Sciatic nerve (tissue), 2 donors: ENCODE results near the gene ITK. TPM values are rescaled to one million over a fixed set of nuclear protein-coding genes. Genes with fewer than 3 reads are reported as not detected.
"Not testable (repeated sequence)": the region's sequence is repeated elsewhere in the genome, so short reads cannot be mapped to it uniquely, and the experiment has no call there.

Experiments used
- ATAC-seq: fragments of 200-7000 bp; cut with Tn5 transposase; one replicate; pipeline ENCODE4 v1.9.1; 2020; ENCODE audit warnings: mild to moderate bottlenecking, moderate library complexity
- DNase-seq: peaks from one replicate; pipeline ENCODE4 v3.0.0-alpha.2; 2020; ENCODE audit warnings: low spot score
- intact Hi-C: fragments of 100-400 bp; cut with DNase I; formaldehyde crosslinking; loops from one replicate; pipeline ENCODE4 v1.14.2; 2022
- total RNA-seq: library from RNA; stranded (reverse); fragmentation: NEBNext Ultra II Directional; extraction: Animal tissue kit (Norgen Biotek cat#: 25700); gene quantifications from one replicate; pipeline ENCODE4 v1.2.1, GENCODE V29; 2021
- donor health status: DM: no; HTN: no; CAD: no.
- donor health status: DM: no; HTN: no; CAD: no.

The ITK gene
- total RNA-seq, 1 donor from 2014 or later, result 4.8 TPM

DNA sequence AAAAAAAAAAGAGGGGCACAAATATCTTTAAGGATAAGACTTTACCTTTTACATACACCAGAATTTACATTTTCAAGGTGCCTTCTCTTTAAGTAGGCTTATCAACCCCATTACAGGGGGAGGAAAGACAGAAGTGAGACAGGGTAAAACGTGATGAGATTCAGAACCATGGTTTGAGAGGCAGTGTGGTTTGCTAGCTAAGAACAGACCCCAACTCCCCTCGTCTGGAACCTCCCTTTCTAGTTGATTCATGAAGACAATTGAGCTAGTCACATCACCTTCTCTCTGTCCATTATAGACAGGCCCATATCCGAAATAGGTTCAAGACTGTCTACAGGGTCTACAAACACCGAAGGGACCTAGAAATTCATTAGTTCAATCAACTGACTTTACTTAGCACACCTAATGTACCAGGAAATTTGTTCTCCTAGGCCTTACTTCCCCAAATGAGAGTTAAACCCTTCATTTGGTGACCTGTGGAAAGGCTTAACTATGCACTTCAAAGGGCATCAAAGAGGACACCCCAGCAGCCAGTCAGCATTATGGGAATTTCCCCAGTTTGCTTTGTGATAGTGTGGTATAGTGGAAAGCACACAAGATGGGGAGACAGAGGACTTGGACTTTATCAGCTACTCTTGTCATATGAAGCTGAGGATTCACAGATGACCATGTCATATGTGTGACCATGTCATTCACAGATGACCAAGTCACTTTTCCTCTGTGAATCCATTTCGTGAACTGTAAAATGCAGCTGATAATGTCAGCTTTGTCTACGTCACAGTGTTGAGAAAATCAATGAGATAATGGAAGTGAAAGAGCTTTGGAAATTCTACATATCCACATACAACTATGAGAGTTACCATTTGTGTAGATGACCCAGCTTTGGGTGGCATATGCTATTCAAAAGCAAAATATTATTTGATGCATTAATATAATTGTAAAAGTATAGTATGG, 45.1 kb downstream of the ITK start:
- ATAC-seq (no peak), DNase-seq (no peak)
- intact Hi-C loops, result no loop called here

DNA sequence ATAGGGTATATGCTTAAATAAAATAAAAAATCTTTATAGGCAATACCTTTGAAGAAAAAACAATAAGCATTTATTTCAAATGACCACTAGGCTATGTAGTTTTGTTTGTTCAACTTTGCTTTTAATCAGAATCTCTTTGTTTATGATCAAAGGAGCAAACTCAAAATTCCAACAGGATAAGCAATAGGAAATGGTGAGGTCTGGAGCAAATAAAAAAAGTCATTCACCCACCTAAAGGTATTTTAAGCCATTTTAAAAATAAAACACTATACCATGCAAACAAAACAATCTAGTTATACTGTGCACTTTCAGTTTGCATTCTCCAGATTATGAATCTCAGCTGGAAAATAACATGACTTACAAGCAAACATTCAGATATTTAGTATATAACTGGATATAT, 50.0 kb downstream of the ITK start:
- intact Hi-C loops, result no loop called here
- ATAC-seq, result no peak
- no peak for DNase-seq

DNA sequence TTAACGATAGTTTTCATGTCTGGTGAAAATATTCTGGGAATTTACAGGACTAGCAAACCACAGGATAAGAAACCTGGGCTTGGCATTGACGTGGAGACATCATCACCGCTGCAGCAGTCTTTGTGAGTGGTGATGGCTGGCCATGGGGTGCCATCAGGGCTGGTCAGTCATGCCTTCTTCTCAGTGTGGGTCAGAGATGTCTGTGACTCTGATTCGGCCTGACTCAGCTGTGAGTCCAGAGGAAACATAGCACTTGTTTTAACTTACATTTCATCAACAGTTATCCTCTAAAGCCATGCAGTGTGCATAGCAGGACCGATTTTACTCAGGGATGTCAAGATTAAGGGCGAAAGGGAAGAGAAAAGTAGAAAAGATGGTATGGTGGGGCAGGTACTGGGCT, 52.1 kb downstream of the ITK start:
- DNase-seq, result no peak
- intact Hi-C loops, result no loop called here
- ATAC-seq, result no peak

DNA sequence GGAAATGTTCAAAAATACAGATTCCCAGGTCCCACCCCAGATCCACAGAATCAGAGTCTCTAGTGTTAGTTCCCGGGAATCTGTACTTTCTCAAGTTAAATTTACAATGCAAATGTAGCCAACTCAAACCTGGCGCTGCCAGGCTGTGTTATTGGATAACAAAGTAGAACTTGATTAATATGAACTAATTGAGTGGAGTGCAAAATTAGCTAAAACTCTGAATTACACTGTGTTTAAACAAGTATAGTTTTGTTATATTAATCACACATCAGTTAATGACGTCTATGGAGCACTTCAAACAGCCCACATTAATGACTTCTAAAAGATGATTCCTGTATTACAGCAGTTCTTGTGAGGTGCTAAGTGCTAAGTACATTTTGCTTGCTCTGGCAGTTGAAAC, 52.9 kb downstream of the ITK start:
- ATAC-seq (no peak), DNase-seq (no peak)
- intact Hi-C loops, result no loop called here

DNA sequence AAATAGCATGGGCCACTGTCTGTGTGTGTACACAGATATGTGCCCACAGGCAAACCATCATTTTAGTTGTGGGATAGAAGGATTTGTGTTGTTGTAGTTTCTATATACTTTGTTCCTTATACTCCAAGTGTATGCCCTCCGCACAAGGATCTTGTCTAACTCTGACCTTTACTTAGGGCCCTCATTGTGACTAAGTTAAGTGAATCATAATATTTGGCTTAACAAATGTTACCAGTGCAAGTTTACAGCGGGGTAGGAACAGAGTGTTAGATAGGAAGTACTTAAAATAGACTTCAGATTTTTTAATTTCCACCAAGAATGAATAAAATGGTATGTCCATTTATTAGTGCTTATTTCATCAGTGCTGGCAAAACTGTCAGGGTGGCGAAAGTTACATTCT, 55.8 kb downstream of the ITK start:
- ATAC-seq (no peak), DNase-seq (no peak)
- intact Hi-C loops, result no loop called here

DNA sequence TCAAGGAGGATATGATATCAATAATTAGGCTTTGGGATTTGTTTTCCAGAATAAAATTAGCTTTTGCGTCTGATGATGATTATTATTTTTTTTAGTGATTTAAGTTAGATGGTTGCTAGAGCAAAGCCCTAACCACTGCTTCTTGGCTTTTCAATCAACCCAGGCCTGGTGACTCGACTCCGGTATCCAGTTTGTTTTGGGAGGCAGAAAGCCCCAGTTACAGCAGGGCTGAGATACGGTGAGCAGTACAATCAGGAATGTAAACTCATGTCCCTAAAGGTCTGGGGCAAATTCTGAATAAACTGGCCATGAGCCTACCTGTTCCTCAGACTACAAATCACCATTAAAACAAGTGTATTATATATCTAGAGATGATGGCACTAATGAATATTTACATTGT, 60.8 kb downstream of the ITK start:
- DNase-seq, result no peak
- intact Hi-C loops, result no loop called here
- no peak for ATAC-seq

DNA sequence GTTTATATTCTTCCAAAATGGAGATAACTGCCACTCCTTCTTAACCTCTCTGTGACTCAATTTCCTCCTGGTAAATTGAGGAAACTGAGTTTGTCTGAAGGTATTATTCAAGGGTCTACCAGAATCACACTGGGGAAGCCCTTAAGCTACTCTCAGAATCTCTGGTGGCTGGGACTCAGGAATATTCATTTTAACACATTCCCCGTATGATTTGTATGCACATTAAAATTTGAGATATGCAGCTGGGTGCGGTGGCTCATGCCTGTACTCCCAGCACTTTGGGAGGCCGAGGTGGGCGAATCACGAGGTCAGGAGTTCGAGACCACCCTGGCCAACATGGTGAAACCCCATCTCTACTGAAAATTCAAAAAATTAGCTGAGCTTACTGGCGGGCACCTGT, 64.1 kb downstream of the ITK start:
- DNase-seq, intact Hi-C loops, ATAC-seq: not testable (repeated sequence)

DNA sequence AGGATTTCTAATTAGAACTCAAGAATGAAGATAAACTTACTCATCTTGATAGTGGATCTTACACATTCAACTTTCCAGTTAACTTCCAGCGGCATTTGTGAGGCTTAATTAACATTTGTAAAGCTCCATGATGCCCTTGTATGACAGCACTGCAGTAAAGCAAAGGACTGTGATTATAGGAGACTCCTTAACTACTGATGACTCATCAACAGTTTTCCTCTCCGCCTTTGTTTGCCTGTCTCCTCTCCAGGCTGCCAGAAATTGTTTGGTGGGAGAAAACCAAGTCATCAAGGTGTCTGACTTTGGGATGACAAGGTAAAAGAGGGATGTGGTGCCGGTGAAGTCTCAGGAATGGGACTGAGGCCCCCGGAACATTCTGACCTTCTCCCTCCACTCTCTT, 64.8 kb downstream of the ITK start:
- intact Hi-C loops, result no loop called here
- no peak for ATAC-seq
- no peak for DNase-seq

DNA sequence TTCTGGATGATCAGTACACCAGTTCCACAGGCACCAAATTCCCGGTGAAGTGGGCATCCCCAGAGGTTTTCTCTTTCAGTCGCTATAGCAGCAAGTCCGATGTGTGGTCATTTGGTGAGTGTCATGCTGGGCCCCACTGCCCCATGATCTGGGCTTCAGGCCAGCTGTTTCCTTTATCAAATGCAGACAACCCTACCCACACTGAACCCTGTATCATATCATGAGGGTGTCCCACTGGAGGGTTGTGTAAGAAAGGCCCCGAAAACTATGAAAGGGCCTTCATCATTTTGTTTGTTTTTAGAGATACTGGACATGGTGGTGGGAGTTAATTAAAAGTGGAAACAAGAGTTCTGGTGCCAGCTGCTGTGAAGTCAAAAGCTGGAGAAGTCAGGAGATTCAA, 65.2 kb downstream of the ITK start:
- DNase-seq (no peak), ATAC-seq (no peak)
- intact Hi-C loops, result no loop called here

DNA sequence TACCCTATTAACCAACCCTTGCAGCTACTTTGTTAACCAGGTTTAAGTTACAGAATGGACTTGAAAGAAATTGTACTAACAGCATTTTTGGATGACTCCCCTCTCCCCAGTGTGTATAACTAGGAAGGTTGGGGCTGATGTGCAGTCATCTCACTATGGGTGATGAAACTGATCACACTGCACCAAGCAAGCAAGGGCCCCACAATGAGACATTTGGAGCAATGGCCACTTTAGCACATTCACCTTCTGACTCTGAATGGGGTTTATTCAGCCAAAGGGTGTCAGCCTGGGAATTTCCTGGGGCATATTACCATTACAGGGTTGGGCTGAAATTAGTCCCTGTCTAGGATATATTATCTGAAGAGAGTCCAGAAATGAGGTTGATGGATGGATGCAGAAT, 66.6 kb downstream of the ITK start:
- intact Hi-C loops, result no loop called here
- ATAC-seq (no peak), DNase-seq (no peak)

DNA sequence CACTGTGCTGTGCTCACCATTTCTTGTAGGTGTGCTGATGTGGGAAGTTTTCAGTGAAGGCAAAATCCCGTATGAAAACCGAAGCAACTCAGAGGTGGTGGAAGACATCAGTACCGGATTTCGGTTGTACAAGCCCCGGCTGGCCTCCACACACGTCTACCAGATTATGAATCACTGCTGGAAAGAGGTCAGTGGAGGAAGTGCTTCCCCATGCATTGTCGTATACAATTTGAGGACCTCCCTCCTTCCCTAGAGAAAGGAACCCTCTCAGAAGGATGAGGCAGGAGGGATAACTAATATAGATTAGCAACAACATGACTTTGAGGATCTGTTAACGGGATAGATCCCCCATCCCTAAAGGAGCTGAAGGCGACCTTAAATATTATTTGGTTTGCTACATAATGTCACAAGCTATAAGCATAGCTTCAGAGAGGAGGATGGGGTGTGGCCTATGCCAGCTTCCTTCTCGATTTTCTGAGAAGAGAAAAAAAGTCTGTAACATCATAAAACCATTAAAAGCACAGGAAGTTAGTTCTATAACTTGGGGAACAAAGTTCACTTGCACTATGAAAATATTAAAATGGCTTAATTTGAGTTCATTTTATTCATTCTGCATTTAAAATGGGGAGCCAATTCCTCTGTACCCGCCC, 68.3 kb downstream of the ITK start:
- intact Hi-C loops, result no loop called here
- DNase-seq (no peak), ATAC-seq (no peak)

DNA sequence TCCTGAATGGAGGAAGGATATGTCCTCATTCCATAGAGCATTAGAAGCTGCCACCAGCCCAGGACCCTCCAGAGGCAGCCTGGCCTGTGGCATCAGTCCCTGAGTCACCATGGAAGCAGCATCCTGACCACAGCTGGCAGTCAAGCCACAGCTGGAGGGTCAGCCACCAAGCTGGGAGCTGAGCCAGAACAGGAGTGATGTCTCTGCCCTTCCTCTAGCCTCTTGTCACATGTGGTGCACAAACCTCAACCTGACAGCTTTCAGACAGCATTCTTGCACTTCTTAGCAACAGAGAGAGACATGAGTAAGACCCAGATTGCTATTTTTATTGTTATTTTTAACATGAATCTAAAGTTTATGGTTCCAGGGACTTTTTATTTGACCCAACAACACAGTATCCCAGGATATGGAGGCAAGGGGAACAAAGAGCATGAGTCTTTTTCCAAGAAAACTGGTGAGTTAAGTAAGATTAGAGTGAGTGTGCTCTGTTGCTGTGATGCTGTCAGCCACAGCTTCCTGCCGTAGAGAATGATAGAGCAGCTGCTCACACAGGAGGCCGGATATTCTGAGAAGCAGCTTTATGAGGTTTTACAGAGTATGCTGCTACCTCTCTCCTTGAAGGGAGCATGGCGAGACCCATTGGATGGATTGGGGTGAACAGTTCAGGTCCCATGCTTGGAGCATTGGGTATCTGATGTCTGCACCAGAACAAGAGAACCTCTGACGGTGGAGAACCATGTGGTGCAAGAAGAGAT, 72.2 kb downstream of the ITK start:
- DNase-seq (no peak), ATAC-seq (peak; percentile 24)
- intact Hi-C loops, result loop anchor here (5.0 kb wide), 1 partner anchor 59 kb away; no protein-coding TSS in a partner anchor

DNA sequence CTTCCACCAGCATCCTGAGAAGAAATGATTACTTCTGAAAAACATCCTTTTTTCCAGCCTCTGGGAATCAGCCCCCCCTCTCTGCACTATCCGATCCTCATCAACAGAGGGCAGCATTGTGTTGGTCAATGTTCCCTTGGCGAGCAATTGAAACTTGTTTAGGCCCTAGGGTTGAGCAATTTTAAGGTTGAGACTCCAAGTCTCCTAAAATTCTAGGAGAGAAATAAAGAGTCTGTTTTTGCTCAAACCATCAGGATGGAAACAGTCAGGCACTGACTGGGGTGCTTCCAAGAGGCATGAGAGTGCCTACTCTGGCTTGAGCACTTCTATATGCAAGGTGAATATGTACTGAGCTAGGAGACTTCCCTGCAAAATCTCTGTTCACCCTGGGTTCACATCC, 72.9 kb downstream of the ITK start:
- intact Hi-C loops, result loop anchor here (5.0 kb wide), 1 partner anchor 59 kb away; no protein-coding TSS in a partner anchor
- DNase-seq, result peak; percentile 68
- peak; percentile 92 for ATAC-seq

DNA sequence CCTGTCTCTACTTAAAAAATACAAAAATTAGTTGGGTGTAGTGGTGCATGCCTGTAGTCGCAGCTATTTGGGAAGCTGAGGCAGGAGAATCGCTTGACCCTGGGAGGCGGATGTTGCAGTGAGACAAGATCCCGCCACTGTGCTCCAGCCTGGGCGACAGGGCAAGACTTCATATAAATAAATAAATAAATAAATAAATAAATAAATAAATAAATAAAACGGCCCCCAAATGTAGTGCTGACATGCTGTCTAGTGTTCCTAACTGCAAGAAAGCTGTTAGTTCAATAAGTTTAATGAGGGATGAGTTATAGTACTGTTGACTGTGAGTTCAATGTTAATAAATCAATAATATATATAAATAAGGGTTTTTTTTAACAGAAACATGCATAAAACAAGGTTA, 77.8 kb downstream of the ITK start:
- intact Hi-C loops, result no loop called here
- ATAC-seq, result no peak
- DNase-seq, result no peak

DNA sequence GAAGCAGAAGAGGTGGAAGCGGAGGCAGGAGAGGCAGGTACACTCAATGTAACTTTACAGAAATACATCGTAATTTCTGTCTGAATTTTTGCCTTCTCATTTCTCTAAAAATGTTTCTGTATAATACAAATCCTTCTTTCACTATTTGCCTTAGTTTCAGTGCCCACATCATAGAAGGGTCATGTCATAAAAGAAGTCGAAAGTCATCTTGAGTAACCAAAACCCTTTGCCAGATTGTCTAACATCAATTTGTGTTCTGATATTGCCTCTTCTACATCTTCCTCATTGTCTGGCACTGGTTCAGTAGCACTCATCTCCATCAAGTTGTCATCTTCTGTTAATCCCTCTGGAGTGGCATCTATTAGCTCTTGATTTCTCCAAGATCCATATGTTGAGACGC, 79.1 kb downstream of the ITK start:
- no peak for DNase-seq
- no peak for ATAC-seq
- intact Hi-C loops, result no loop called here

DNA sequence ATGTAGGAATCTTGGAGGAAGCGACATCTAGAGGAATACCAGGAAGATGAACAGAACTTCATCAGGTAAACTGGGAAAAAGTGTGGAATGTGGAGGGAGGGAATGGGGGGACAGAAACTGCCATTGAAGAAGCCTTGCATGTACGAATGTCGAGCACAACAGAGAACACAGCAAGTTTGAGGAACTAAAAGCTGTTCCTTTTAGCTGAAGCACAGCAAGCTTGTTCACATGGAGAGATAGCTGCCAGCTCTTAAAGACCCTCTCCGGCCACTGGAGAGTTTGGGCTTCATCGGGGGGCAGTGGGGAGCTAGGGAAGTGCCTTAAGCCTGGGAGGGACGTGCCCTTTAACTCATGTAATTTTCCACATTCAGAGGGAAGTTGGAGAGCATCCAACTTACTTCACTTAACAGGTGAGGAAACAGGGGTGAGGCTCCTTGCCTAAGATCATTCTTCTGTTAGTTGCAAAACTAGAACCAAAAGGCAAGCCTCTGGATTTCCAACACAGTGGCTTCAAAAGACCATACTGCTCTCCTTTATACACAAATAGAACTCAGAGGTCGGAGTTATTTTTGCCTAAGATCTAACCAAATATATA, 83.0 kb downstream of the ITK start:
- ATAC-seq (no peak), DNase-seq (no peak)
- intact Hi-C loops, result no loop called here

DNA sequence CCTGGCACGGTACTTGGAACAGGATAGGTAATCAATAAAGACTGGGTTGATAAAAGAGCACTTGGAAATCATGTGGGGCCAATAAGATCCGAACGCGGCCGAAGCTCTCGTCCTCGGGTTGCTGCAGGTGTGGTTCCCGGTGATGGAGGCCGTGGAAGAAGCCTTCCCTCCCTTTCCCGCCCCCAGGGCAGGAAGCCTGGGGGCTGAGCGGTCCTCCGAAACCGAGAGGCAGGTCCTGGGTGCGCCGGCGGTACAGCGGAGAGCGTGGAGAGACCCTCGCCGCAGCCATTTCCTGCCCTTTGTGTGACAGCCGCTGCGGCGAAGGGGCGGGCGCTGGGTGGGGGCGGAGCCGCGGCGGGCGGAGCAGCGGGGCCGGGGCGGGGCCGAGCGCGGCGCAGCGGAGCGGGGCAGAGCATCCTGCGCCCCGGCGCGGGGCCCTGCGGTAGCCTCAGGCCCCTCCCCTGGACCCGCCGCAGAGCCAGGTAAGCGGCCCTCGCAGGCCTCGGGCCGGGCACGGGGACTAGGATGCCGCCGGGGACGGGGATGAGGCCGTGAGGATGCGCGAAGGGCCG, 85.2 kb downstream of the ITK start, which contains the start of gene CYFIP2:
CYFIP2 (plus strand) TSS at position 410 of the 572 bp plus-strand sequence. CDS start 19,239 bp downstream, outside the sequence.
- intact Hi-C loops, result no loop called here
- ATAC-seq, result peak; percentile 86
- DNase-seq, result peak; percentile 72

DNA sequence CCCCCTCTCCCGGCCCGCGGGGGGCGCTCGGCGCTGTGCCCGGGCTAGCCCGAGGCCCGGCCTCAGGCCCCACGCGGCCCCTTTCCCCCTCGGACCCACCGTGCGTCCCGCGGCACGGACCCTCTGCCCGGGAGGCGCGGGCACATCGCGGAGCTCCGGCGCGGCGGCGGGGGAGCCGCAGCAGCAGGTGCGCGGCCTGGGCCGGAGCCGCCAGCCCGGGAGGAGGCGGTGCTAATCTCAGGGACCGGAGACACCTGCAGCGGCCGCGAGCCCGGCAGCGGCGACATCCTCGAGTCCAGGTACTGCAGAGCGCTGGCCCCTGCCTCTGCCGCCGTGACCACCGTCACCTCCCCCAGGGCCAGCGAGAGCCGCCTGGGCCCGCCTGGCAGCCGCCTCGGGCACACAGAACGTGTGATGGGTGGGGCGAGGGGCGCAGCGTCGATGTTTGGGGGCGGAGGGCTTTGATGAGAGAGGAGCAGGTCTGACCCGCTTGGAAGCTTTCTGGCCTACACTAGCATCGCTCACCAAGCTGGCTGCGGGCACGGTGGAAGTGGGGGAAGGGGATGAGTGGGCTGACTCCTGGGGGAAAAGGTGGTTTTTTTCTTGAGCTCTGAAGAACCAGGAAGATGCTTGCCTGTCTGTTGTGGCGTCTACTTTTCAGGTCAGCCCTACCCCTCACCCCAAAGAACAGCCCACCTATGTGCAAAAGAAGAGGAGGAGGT, 85.8 kb downstream of the ITK start:
- intact Hi-C loops, result no loop called here
- ATAC-seq (no peak), DNase-seq (no peak)
